T-helper 2 cell treated with Interferon-gamma antibody and Interleukin-4, amounts not matched to agents 5 μg/mL and 100 μg/mL, for 36 hours (primary cell): ENCODE data around the gene ILRUN.
"Not testable (repeated sequence)": the region's sequence is repeated elsewhere in the genome, so short reads cannot be mapped to it uniquely, and the experiment has no call there.

Experiments
- DNase-seq: peaks from one replicate; pipeline ENCODE4 v3.0.0; 2021; ENCODE audit warnings: low spot score
- H3K27ac Mint-ChIP-seq: one replicate; pipeline ENCODE4 v1.8.0; 2021; ENCODE audit warnings: mild to moderate bottlenecking, mixed read lengths
- H3K27me3 Mint-ChIP-seq: one replicate; pipeline ENCODE4 v1.8.0; 2021; ENCODE audit warnings: low read depth, mixed read lengths
- H3K36me3 Mint-ChIP-seq: one replicate; pipeline ENCODE4 v1.8.0; 2021; ENCODE audit warnings: low read depth, mixed read lengths
- H3K4me1 Mint-ChIP-seq: one replicate; pipeline ENCODE4 v1.8.0; 2021; ENCODE audit warnings: low read depth, mixed read lengths
- H3K4me3 Mint-ChIP-seq: one replicate; pipeline ENCODE4 v1.8.0; 2022; ENCODE audit warnings: mild to moderate bottlenecking, moderate library complexity, mixed read lengths
- H3K9me3 Mint-ChIP-seq: one replicate; pipeline ENCODE4 v1.8.0; 2021; ENCODE audit warnings: mixed read lengths

The ILRUN gene

DNA sequence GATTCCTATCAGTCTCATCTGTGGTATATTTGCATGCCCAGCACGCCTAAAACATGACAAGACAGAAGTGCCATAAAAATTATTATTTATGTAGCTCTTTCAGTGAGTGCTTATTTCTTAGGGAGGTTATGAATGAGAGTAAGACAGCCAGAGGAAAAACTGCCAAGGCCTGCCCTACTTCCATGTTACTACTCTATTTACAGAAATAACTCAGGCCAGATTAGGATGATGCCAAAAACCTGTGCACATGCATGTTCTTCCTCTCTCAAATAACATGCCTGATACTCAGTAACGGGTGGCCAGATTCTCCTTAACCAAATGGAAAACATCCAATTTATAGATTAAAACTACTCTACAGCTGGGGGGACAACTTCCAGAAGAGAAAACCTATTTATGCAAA is 45.7 kb downstream of the ILRUN start:
- Mint-ChIP-seq H3K9me3 (no peaks in the 10 kb centered on the region), H3K27me3 (no peaks in the 10 kb centered on the region), H3K27ac (no peak overlapping the region), H3K4me1 (peaks cover 25% of the 10 kb centered on the region), H3K36me3 (peaks cover 34% of the 10 kb centered on the region), H3K4me3 (no peak overlapping the region)
- DNase-seq = no peak

DNA sequence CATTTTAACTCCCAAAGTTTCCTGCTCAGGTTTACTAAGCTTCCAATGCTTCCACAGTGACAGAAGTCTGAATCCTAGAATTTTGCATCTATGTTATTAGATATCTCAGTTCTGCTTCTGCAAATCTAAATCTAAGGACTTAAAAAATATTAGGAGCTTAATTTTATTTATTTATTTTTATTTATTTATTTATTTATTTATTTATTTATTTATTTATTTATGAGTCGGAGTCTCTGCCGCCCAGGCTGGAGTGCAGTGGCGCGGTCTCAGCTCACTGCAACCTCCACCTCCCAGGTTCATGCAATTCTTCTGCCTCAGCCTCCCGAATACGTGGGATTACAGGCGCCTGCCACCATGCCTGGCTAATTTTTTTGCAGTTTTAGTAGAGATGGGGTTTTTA is 46.3 kb downstream of the ILRUN start:
- peaks cover 37% of the 10 kb centered on the region for H3K36me3 Mint-ChIP-seq
- not testable (repeated sequence) for DNase-seq, H3K4me3 Mint-ChIP-seq, H3K27ac Mint-ChIP-seq, H3K9me3 Mint-ChIP-seq, H3K27me3 Mint-ChIP-seq
- peaks cover 19% of the 10 kb centered on the region for H3K4me1 Mint-ChIP-seq

DNA sequence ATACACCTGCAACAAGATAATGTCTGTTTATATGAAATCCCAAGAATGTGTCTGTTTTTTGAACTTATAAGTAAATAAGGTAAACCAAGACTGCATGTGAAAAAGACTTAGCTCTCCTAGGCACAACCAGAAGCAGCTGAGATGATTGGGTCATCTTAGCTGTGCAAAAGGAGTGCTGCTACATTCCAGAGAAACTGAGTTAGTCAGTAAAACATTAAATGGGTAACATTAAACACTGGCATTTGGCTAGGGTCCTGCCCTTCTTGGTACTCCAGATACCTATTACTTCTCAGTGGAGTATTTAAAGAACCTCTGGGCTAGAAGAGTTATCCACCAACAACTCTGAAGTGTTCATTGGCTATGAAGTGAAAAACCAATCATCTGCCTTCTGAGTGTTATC is 47.8 kb downstream of the ILRUN start:
- DNase-seq = no peak
- H3K9me3 Mint-ChIP-seq = no peaks in the 10 kb centered on the region
- peaks cover 43% of the 10 kb centered on the region for H3K36me3 Mint-ChIP-seq
- no peaks in the 10 kb centered on the region for H3K27me3 Mint-ChIP-seq
- no peak overlapping the region for H3K4me3 Mint-ChIP-seq
- H3K4me1 Mint-ChIP-seq = peaks cover 13% of the 10 kb centered on the region
- H3K27ac Mint-ChIP-seq = no peak overlapping the region
